Measurements from ENCODE around the gene XPA. TPM values are rescaled to one million over a fixed set of nuclear protein-coding genes. Genes with fewer than 3 reads are reported as not detected.
"Not testable (repeated sequence)": the region's sequence is repeated elsewhere in the genome, so short reads cannot be mapped to it uniquely, and the experiment has no call there.

XPA gene
- 10 to 100 TPM; 14.0 to 16.6 TPM for total RNA-seq

GRCh38 chr9:97696803-97697601, at the start of gene XPA:
XPA (minus strand) TSS chr9:97697340; CDS start chr9:97697292, 48 bp downstream.
- Mint-ChIP-seq H3K27me3 (no peaks in the 10 kb centered on the region), H3K36me3 (ENCODE audit: low read depth) (peaks cover 42% of the 10 kb centered on the region), H3K9me3 (no peaks in the 10 kb centered on the region), H3K4me3 (peak within 1 kb of the TSS; percentile 92), H3K4me1 (peaks cover 33% of the 10 kb centered on the region), H3K27ac (peak within 1 kb of the TSS; percentile 91)
- ATAC-seq (replicated peaks), result peak; percentile 95

GRCh38 chr9:97744710-97745708, 47.9 kb upstream of the XPA start:
- peaks cover 7% of the 10 kb centered on the region for H3K36me3 Mint-ChIP-seq (ENCODE audit: low read depth)
- H3K27ac Mint-ChIP-seq, result no peak overlapping the region
- peaks cover 4% of the 10 kb centered on the region for H3K4me1 Mint-ChIP-seq
- H3K9me3 Mint-ChIP-seq, result no peaks in the 10 kb centered on the region
- ATAC-seq (replicated peaks), result no peak
- no peak overlapping the region for H3K4me3 Mint-ChIP-seq
- peaks cover 53% of the 10 kb centered on the region for H3K27me3 Mint-ChIP-seq

DNA sequence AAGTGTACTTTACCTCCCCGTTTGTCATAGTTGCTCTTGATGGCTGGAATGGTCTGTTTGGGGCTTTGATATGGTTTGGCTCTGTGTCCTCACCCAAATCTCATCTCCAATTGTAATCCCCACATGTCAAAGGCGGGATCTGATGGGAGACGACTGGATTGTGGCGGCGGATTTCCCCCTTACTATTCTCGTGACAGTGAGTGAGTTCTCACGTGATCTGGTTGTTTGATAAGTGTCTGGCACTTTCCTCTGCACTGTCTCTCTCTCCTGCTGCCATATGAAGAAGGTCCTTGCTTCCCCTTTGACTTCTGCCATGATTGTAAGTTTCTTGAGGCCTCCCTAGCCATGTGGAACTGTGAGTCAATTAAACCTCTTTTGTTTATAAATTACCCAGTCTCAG, 46.9 kb upstream of the XPA start:
- H3K27ac Mint-ChIP-seq; ATAC-seq (replicated peaks); H3K9me3 Mint-ChIP-seq; H3K4me1 Mint-ChIP-seq; H3K36me3 Mint-ChIP-seq (ENCODE audit: low read depth); H3K4me3 Mint-ChIP-seq: not testable (repeated sequence)
- H3K27me3 Mint-ChIP-seq, result peaks cover 61% of the 10 kb centered on the region

- H3K36me3 Mint-ChIP-seq (ENCODE audit: low read depth), result peaks cover 7% of the 10 kb centered on the region
- peaks cover 67% of the 10 kb centered on the region for H3K27me3 Mint-ChIP-seq
- H3K4me3 Mint-ChIP-seq, result no peak overlapping the region
- no peaks in the 10 kb centered on the region for H3K9me3 Mint-ChIP-seq
- ATAC-seq (replicated peaks), result no peak
- no peak overlapping the region for H3K27ac Mint-ChIP-seq
- peaks cover 4% of the 10 kb centered on the region for H3K4me1 Mint-ChIP-seq
Observed at GRCh38 chr9:97742545-97742944, 45.4 kb upstream of the XPA start.

DNA sequence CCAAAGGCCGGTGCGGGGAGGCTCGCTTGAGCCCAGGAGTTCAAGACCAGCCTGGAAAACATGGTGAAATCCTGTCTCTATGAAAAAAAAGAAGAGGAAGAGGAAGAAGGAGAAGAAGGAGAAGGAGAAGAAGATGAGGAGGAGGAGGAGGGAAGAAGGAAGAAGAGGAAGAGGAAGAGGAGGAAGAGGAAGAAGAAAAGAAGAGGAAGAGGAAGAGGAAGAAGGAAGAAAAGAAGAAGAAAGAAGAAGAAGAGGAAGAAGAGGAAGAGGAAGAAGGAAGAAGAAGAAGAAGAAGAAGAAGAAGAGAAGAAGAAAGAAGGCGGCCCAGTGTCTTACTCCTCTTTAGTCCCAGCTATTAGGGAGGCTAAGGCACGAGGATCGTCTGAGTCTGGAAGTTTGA, 44.8 kb upstream of the XPA start:
- Mint-ChIP-seq H3K4me1 (peaks cover 4% of the 10 kb centered on the region), H3K27me3 (peaks cover 65% of the 10 kb centered on the region), H3K9me3 (no peaks in the 10 kb centered on the region), H3K36me3 (ENCODE audit: low read depth) (peaks cover 7% of the 10 kb centered on the region), H3K27ac (no peak overlapping the region), H3K4me3 (peak overlapping the region; percentile 57)
- ATAC-seq (replicated peaks), result no peak

- H3K4me1 Mint-ChIP-seq, result peaks cover 4% of the 10 kb centered on the region
- H3K9me3 Mint-ChIP-seq, result no peaks in the 10 kb centered on the region
- peak; percentile 64 for ATAC-seq (replicated peaks)
- no peak overlapping the region for H3K27ac Mint-ChIP-seq
- H3K27me3 Mint-ChIP-seq, result peaks cover 63% of the 10 kb centered on the region
- H3K36me3 Mint-ChIP-seq (ENCODE audit: low read depth), result peaks cover 7% of the 10 kb centered on the region
- peak overlapping the region; percentile 57 for H3K4me3 Mint-ChIP-seq
Observed at GRCh38 chr9:97740848-97741821, 44.0 kb upstream of the XPA start.

DNA sequence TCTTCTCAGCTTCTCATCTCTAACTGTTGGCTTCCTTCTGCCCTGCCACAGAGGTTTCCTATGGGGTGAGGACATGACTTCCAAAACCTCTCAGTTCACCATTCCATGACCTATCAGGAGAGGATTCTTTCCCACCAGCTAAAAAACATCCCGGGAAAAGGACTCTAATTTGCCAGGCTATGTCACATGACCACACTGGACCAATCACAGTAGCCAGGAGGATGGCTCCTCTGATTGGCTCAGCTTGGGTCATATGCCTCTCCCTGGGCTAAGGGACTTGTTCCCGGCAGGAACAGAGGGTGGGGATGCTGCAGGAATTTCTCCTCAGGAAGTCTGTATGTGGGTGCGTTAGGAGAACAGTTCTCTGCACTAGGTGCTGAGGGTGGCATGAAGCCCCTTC, 40.3 kb upstream of the XPA start:
- Mint-ChIP-seq H3K9me3 (no peaks in the 10 kb centered on the region), H3K4me1 (peaks cover 4% of the 10 kb centered on the region), H3K4me3 (no peak overlapping the region), H3K36me3 (ENCODE audit: low read depth) (peaks cover 7% of the 10 kb centered on the region), H3K27ac (no peak overlapping the region), H3K27me3 (peaks cover 45% of the 10 kb centered on the region)
- ATAC-seq (replicated peaks), result no peak

DNA sequence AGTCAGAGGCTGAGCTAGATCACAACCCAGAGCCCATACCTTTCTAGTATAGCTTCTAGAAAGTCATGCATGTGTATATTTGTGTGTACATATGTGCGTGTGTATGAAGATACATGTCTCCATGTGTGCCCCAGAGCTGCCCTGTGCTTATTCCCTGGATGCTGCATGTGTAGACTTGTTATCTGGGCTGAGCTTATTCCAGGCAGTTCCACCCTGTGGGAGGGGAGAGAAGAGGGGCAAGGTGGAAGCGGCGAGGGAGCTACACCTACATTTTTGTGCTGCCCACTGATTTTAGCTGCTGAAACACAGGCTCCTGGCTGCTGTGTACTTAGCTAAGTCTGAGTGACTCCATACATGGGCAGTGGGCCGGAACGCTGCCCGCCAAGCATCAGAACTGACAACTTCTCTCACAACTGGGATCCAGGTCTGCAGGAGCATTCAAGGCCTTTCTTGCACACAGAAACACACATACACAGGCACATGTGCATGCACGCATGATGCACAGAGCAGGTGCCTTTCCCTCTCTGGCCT, 38.0 kb upstream of the XPA start:
- ATAC-seq (replicated peaks), result no peak
- no peak overlapping the region for H3K27ac Mint-ChIP-seq
- H3K9me3 Mint-ChIP-seq, result no peaks in the 10 kb centered on the region
- H3K4me3 Mint-ChIP-seq, result no peak overlapping the region
- no peaks in the 10 kb centered on the region for H3K36me3 Mint-ChIP-seq (ENCODE audit: low read depth)
- H3K27me3 Mint-ChIP-seq, result peaks cover 29% of the 10 kb centered on the region
- no peaks in the 10 kb centered on the region for H3K4me1 Mint-ChIP-seq

- Mint-ChIP-seq H3K9me3 (no peaks in the 10 kb centered on the region), H3K36me3 (ENCODE audit: low read depth) (no peaks in the 10 kb centered on the region), H3K4me1 (no peaks in the 10 kb centered on the region), H3K4me3 (no peak overlapping the region), H3K27me3 (peaks cover 20% of the 10 kb centered on the region), H3K27ac (no peak overlapping the region)
- no peak for ATAC-seq (replicated peaks)
Observed at GRCh38 chr9:97726716-97727115, 29.6 kb upstream of the XPA start.

- Mint-ChIP-seq H3K4me1 (no peaks in the 10 kb centered on the region), H3K4me3 (no peak overlapping the region)
- ATAC-seq (replicated peaks), result no peak
Observed at GRCh38 chr9:97723819-97724218, 26.7 kb upstream of the XPA start.

DNA sequence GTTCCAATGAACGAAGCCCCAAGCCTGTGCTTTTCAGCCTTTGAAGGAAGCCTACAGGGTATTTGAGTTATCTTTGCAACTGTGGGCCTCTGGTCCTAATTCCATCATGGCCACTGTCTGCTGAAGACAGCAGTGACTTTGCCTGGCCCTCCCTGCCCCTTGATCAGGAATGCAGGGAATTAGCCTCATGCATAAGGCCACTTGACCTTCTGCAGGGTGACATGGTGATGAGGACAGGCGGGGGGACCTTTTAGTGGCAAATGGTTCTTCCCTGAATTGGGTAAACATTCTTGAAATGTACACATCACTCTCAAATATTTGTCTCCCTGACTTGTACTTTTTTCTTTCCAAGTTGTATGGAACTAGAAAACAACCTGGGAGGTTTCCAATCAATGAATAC, 25.2 kb upstream of the XPA start:
- Mint-ChIP-seq H3K27ac (no peak overlapping the region), H3K4me1 (no peaks in the 10 kb centered on the region), H3K36me3 (ENCODE audit: low read depth) (no peaks in the 10 kb centered on the region), H3K27me3 (peaks cover 23% of the 10 kb centered on the region), H3K4me3 (no peak overlapping the region), H3K9me3 (peaks cover 7% of the 10 kb centered on the region)
- no peak for ATAC-seq (replicated peaks)

More at GRCh38 chr9:97723819-97724218, 26.7 kb upstream of the XPA start:
- Mint-ChIP-seq H3K36me3 (ENCODE audit: low read depth) (no peaks in the 10 kb centered on the region), H3K9me3 (peaks cover 7% of the 10 kb centered on the region), H3K27me3 (peaks cover 23% of the 10 kb centered on the region), H3K27ac (no peak overlapping the region)

DNA sequence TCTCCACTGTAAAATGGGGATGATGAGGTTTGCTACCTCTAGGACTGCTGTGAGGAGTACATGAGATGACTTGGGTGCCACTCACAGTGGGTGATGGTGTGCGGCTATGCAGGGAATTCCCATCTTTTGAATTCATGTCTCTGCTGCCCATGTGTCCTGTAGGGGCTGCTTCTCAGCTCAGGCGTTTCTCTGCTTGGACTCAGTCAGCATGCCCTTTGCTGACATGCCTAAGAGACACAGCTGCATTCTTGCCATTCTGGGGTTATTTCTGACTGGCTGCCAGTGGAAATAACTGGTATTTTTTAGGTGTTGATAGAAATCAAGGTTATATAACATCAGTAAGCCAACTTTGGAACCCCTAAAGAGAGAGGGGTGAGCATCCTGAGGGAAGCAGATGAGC, 24.3 kb upstream of the XPA start:
- no peak overlapping the region for H3K27ac Mint-ChIP-seq
- no peak for ATAC-seq (replicated peaks)
- H3K27me3 Mint-ChIP-seq, result peaks cover 21% of the 10 kb centered on the region
- no peaks in the 10 kb centered on the region for H3K4me1 Mint-ChIP-seq
- H3K4me3 Mint-ChIP-seq, result no peak overlapping the region
- peaks cover 7% of the 10 kb centered on the region for H3K9me3 Mint-ChIP-seq
- H3K36me3 Mint-ChIP-seq (ENCODE audit: low read depth), result no peaks in the 10 kb centered on the region

GRCh38 chr9:97717866-97718265, 20.7 kb upstream of the XPA start:
- Mint-ChIP-seq H3K36me3 (ENCODE audit: low read depth) (no peaks in the 10 kb centered on the region), H3K27ac (no peak overlapping the region), H3K4me1 (peaks cover 10% of the 10 kb centered on the region), H3K9me3 (peaks cover 7% of the 10 kb centered on the region), H3K4me3 (no peak overlapping the region), H3K27me3 (peaks cover 7% of the 10 kb centered on the region)
- ATAC-seq (replicated peaks), result no peak

Measured in activated T-helper 17 cell treated with anti-CD3 and anti-CD28 coated beads, Interleukin-2, amount 50 U/mL, for 72 hours (primary cell).